Kidney epithelial cell (primary cell): ENCODE data around the gene LRRC74B. TPM values are rescaled to one million over a fixed set of nuclear protein-coding genes. Genes with fewer than 3 reads are reported as not detected.

Experiments
- DNase-seq: peaks from one replicate; pipeline ENCODE4 v3.0.0-alpha.2; 2010; ENCODE audit warnings: low read depth
- H3K27me3 ChIP-seq: 2 replicates; pipeline ENCODE4 v1.6.0; 2011; ENCODE audit warnings: low read length; ENCODE audit not compliant: control insufficient read depth, insufficient read depth
- H3K36me3 ChIP-seq: 2 replicates; pipeline ENCODE4 v1.5.1; 2011; ENCODE audit warnings: low read length; ENCODE audit not compliant: control insufficient read depth, insufficient read depth
- H3K4me3 ChIP-seq: 2 replicates; pipeline ENCODE4 v1.5.1; 2011; ENCODE audit warnings: low read depth, mild to moderate bottlenecking, control low read depth, low read length
- CTCF ChIP-seq: IDR thresholded peaks from 2 replicates; pipeline ENCODE4 v1.5.1; 2011; ENCODE audit warnings: mild to moderate bottlenecking, moderate library complexity, low read length, control low read depth, inconsistent platforms; ENCODE audit not compliant: insufficient read depth, poor library complexity, severe bottlenecking
- total RNA-seq: library from RNA; depleted of rRNA; stranded (reverse); fragments of >200 nt; gene quantifications from 2 replicates; pipeline ENCODE4 v1.2.3, GENCODE V29; 2015

Gene LRRC74B
- total RNA-seq, result not detected in 2 replicates

- Histone ChIP-seq H3K4me3 (peak within 1 kb of the TSS; percentile 51), H3K36me3 (no peaks in the 10 kb centered on the region), H3K27me3 (no peaks in the 10 kb centered on the region)
- no peak for TF ChIP-seq CTCF
- peak; percentile 72 for DNase-seq
These were observed at the start of gene LRRC74B for GRCh38 chr22:21045585-21046294. Gene LRRC74B (plus strand): TSS chr22:21045946. CDS start chr22:21045987, 41 bp downstream.

- no peak for DNase-seq
- H3K4me3 ChIP-seq, result no peak overlapping the region
- TF ChIP-seq CTCF, result no peak
- H3K27me3 ChIP-seq, result no peaks in the 10 kb centered on the region
- peaks cover 5% of the 10 kb centered on the region for H3K36me3 ChIP-seq
These were observed 49.7 kb upstream of the LRRC74B start for GRCh38 chr22:20996031-20996410.

- Histone ChIP-seq H3K36me3 (peaks cover 5% of the 10 kb centered on the region), H3K4me3 (no peak overlapping the region), H3K27me3 (no peaks in the 10 kb centered on the region)
- no peak for TF ChIP-seq CTCF
- no peak for DNase-seq
These were observed 48.9 kb upstream of the LRRC74B start for GRCh38 chr22:20996598-20997535.

GRCh38 chr22:20997536-20998257 lies 48.0 kb upstream of the LRRC74B start:
- H3K36me3 ChIP-seq, result peaks cover 5% of the 10 kb centered on the region
- H3K4me3 ChIP-seq, result no peak overlapping the region
- no peaks in the 10 kb centered on the region for H3K27me3 ChIP-seq
- no peak for DNase-seq
- no peak for TF ChIP-seq CTCF

GRCh38 chr22:20998411-20999336 lies 47.1 kb upstream of the LRRC74B start:
- H3K27me3 ChIP-seq, result no peaks in the 10 kb centered on the region
- no peak for DNase-seq
- TF ChIP-seq CTCF, result no peak
- peaks cover 5% of the 10 kb centered on the region for H3K36me3 ChIP-seq
- H3K4me3 ChIP-seq, result no peak overlapping the region
